ENCODE results near the gene CD74.

CD74 gene

DNA sequence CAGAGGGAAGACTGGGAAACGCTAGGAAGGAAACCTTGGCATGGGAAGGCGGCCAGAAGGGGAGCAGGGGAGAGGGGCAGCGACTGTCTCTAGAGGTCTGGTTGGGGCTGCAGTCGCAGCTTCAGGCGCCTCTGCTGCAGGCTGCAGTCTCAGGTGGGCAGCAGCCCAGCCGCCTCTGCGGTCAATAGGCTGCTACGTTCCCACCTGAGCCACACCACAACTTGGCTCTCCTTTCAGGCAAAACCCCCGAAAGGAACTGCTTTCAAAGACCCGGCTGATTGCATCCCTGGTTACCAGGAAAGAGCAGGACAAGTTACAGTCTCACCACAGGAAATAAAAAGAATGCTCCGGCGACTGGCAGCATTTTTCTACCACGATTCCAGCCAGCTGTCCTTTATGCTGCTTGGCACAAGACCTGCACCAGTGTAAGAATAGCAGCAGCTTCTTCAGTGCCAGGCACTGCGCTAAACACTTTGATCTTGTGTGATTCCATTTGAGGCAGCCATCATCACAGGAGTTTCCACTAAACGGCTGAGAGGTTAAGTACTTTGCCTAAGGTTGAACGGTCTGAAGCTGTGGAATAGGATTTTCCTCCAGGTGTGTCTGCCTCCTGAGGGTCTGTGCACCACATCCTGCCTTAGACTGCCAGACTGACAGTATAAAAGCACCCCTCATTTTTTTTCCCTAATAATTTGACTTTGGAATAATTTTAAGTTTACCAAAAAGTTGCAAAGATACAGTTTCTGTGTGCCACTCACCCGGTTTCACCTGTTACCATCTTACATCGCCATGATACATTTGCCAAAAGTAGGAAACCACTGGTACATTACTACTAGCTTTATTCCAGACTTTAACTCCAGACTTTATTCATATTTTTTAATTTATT is 29.3 kb upstream of the CD74 start:
- no peak for DNase-seq (ENCODE audit: low spot score)
- TF ChIP-seq, protein P1, sequence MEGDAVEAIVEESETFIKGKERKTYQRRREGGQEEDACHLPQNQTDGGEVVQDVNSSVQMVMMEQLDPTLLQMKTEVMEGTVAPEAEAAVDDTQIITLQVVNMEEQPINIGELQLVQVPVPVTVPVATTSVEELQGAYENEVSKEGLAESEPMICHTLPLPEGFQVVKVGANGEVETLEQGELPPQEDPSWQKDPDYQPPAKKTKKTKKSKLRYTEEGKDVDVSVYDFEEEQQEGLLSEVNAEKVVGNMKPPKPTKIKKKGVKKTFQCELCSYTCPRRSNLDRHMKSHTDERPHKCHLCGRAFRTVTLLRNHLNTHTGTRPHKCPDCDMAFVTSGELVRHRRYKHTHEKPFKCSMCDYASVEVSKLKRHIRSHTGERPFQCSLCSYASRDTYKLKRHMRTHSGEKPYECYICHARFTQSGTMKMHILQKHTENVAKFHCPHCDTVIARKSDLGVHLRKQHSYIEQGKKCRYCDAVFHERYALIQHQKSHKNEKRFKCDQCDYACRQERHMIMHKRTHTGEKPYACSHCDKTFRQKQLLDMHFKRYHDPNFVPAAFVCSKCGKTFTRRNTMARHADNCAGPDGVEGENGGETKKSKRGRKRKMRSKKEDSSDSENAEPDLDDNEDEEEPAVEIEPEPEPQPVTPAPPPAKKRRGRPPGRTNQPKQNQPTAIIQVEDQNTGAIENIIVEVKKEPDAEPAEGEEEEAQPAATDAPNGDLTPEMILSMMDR (IDR thresholded peaks at IDR 0.05): no peak
- Histone ChIP-seq H3K27ac (no peak overlapping the region), H3K4me3 (no peak overlapping the region)

DNA sequence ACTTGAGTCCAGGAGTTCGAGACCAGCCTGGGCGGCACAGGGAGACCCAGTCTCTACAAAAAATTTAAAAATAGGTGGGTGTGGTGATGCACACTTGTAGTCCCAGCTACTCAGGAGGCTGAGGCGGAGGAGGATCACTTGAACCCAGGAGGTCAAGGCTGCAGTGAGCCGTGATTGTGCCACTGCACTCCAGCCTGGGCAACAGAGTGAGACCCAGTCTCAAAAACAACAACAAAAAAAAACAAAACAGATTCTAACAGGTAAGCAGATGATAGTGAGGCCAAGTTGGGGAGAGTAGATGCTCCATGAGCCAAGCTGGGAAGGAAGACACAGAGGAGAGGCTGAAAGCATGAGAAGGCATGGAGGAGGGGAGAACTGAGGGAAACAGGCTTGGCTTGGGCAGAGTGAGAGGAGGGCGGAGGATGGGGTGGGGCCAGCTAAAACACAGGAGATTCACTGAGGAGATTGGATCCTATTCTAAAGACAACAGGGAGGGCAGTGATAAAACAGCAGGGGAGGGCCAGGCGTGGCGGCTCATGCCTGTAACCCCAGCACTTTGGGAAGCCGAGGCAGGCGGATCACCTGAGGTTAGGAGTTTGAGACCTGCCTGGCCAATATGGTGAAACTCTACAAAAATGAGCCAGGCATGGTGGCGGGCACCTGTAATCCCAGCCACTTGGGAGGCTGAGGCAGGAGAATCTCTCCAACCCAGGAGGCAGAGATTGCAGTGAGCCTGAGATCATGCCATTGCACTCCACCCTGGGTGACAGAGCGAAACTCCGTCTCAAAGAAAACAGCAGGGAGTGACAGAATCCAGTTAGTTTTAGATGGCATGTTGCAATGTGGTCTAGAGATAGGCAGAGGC is 28.5 kb upstream of the CD74 start:
- TF ChIP-seq, protein P1 (IDR thresholded peaks at IDR 0.05): no peak
- no peak for DNase-seq (ENCODE audit: low spot score)
- H3K27ac ChIP-seq: no peak overlapping the region
- no peak overlapping the region for H3K4me3 ChIP-seq

DNA sequence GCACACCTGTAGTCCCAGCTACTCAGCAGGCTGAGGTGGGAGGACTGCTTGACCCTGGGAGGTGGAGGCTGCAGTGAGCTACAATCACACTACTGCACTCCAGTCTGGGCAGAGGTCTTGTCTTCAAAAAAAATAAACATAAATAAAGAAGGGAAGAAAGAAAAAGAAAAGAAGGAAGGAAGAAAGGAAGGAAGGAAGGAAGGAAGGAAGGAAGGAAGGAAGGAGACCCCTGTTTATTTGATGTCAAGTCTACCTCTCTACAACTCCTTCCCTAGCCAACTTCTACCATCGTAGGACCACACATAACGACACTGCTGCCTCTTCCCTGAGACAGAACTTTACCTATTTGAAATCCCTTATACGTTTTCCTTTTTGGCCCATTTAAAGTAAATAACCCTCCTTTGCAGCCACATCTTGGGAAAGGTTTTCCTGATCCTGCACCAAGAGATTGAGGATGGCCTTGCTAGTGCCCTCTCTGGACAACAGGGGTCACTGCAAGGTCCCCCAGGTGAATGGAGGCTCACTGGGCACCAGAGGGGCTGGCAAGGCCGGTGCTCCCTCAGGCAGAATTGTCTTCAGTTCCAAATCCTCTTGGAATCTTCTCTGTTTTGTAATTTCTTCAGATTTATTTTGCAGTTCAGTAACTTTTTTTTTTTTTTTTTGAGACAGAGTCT is 26.3 kb upstream of the CD74 start:
- H3K4me3 ChIP-seq: no peak overlapping the region
- H3K27ac ChIP-seq: no peak overlapping the region
- DNase-seq (ENCODE audit: low spot score): no peak
- TF ChIP-seq, protein P1 (IDR thresholded peaks at IDR 0.05): no peak

DNA sequence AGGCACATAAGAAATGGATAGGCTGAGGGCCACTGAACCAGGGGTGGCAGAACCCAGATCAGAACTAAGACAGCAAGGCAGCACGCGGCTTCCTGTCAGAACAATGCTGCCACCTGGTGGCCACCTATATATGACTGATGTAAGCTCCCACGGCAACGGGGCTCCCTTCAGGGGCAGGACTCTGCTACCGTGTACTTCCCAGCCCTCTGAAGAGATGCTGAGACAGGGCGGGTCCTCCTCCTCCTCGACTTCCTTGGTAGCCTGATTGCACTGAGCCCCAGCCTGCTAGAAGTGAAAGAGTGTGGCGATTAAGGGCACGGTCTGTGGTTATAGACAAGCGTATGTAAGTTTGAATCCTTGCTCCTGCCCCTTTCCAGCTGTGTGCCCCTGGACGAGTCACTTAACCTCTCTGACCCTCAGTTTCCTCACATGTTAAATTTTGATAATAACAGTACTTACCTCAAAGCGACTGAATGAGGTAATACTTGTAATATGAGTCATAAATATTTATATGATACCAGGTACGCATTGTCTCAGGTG is 23.5 kb upstream of the CD74 start:
- Histone ChIP-seq H3K27ac (no peak overlapping the region), H3K4me3 (no peak overlapping the region)
- TF ChIP-seq, protein P1 (IDR thresholded peaks at IDR 0.05): peak; percentile 86
- peak; percentile 86 for DNase-seq (ENCODE audit: low spot score)

DNA sequence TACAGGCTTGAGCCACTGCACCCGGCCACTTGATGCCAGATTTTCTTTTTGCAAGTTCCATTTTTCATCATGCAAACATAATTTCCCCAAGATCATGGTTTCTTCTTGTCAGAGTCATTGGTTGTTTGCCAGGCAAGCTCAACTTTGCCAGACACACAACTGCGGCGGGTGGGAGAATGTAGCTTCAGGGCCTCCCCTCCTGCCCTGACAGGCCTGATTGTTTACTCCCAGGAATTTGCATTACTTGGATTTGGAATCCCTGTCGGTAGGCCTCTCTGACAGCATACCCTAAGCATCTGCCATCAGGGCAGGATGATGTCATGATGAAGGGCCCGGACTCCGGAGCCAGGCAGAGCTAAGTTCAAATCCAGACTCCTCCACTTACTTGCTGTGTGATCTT is 21.8 kb upstream of the CD74 start:
- H3K27ac ChIP-seq: no peak overlapping the region
- H3K4me3 ChIP-seq: no peak overlapping the region
- no peak for DNase-seq (ENCODE audit: low spot score)
- TF ChIP-seq, protein P1 (IDR thresholded peaks at IDR 0.05): no peak

DNA sequence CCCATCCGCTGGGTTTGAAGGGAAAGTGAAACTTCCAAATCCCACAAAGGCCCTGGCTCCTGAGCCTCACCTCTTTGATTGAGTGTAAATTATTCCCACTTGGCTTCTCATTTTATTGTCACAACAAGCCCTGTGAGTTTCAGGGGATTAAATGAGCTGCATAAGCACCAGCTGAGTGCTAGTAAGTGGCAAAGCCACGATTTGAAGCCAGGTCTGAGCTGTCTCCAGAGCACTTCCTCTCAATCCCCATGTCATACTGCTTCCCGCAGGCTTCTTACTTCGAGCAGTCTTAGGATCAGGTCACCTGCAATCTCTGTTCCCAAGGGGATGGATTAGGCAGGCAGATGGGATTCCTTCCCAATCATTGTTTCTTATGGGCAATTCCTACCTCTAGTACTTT is 18.9 kb upstream of the CD74 start:
- TF ChIP-seq, protein P1 (IDR thresholded peaks at IDR 0.05): no peak
- no peak overlapping the region for H3K4me3 ChIP-seq
- no peak overlapping the region for H3K27ac ChIP-seq
- DNase-seq (ENCODE audit: low spot score): no peak
